Measurements from ENCODE around the gene AOPEP. TPM values are rescaled to one million over a fixed set of nuclear protein-coding genes. Genes with fewer than 3 reads are reported as not detected.

Gene AOPEP
- polyA plus RNA-seq, 1 donor from 2014 or later: 10.0 TPM

- Histone ChIP-seq H3K4me3 (ENCODE audit: low read length) (no peak overlapping the region), H3K27me3 (ENCODE audit: insufficient read depth, low read depth, low read length) (no peaks in the 10 kb centered on the region), H3K9ac (ENCODE audit: low read length) (no peak overlapping the region), H2AFZ (ENCODE audit: low read depth, low read length) (no peak overlapping the region), H3K9me2 (ENCODE audit: insufficient read depth, low read length) (no peaks in the 10 kb centered on the region), H3F3A (ENCODE audit: insufficient read depth, low read length, poor library complexity, severe bottlenecking) (no peaks in the 10 kb centered on the region), H3K36me3 (ENCODE audit: insufficient read depth, low read length) (no peaks in the 10 kb centered on the region), H3K9me3 (ENCODE audit: low read length) (no peaks in the 10 kb centered on the region), H3K79me2 (replicated peaks; ENCODE audit: insufficient read depth, low read length) (no peaks in the 10 kb centered on the region), H3K4me2 (ENCODE audit: low read length) (no peak overlapping the region), H3K27ac (ENCODE audit: low read length) (no peak overlapping the region), H4K20me1 (ENCODE audit: insufficient read depth) (no peaks in the 10 kb centered on the region)
- TF ChIP-seq TAF1 (IDR thresholded peaks at IDR 0.05; ENCODE audit: low read depth) (no peak), SMC3 (conservative IDR thresholded peaks at IDR 0.05; ENCODE audit: poor library complexity) (no peak), CTCF (IDR thresholded peaks at IDR 0.05; ENCODE audit: poor library complexity, severe bottlenecking) (no peak), EP300 (conservative IDR thresholded peaks at IDR 0.05; ENCODE audit: poor library complexity, severe bottlenecking) (no peak)
These were observed 36.2 kb upstream of the AOPEP start for GRCh38 chr9:94690344-94690743.

- no peaks in the 10 kb centered on the region for H3K9me3 ChIP-seq (ENCODE audit: low read length)
- no peaks in the 10 kb centered on the region for H3K79me2 ChIP-seq (replicated peaks; ENCODE audit: insufficient read depth, low read length)
- no peak overlapping the region for H3K27ac ChIP-seq (ENCODE audit: low read length)
- no peak overlapping the region for H3K4me2 ChIP-seq (ENCODE audit: low read length)
- no peak overlapping the region for H3K4me3 ChIP-seq (ENCODE audit: low read length)
- H3F3A ChIP-seq (ENCODE audit: insufficient read depth, low read length, poor library complexity, severe bottlenecking): no peaks in the 10 kb centered on the region
- H2AFZ ChIP-seq (ENCODE audit: low read depth, low read length): no peak overlapping the region
- H3K9me2 ChIP-seq (ENCODE audit: insufficient read depth, low read length): no peaks in the 10 kb centered on the region
- H3K27me3 ChIP-seq (ENCODE audit: insufficient read depth, low read depth, low read length): no peaks in the 10 kb centered on the region
- H3K9ac ChIP-seq (ENCODE audit: low read length): no peak overlapping the region
- H4K20me1 ChIP-seq (ENCODE audit: insufficient read depth): no peaks in the 10 kb centered on the region
- no peak for TF ChIP-seq REST (IDR thresholded peaks at IDR 0.05; ENCODE audit: borderline replicate concordance)
- no peak for TF ChIP-seq MXI1 (conservative IDR thresholded peaks at IDR 0.05; ENCODE audit: poor library complexity, severe bottlenecking)
- no peak for TF ChIP-seq SMC3 (conservative IDR thresholded peaks at IDR 0.05; ENCODE audit: poor library complexity)
- TF ChIP-seq CTCF (IDR thresholded peaks at IDR 0.05; ENCODE audit: poor library complexity, severe bottlenecking): no peak
- TF ChIP-seq RAD21 (conservative IDR thresholded peaks at IDR 0.05): no peak
- no peak for TF ChIP-seq TAF1 (IDR thresholded peaks at IDR 0.05; ENCODE audit: low read depth)
- no peak for TF ChIP-seq EZH2 (IDR thresholded peaks at IDR 0.05; ENCODE audit: borderline replicate concordance, insufficient read depth, low read length, poor library complexity, severe bottlenecking)
- TF ChIP-seq POLR2AphosphoS5 (IDR thresholded peaks at IDR 0.05): no peak
- TF ChIP-seq EP300 (conservative IDR thresholded peaks at IDR 0.05; ENCODE audit: poor library complexity, severe bottlenecking): no peak
- H3K36me3 ChIP-seq (ENCODE audit: insufficient read depth, low read length): no peaks in the 10 kb centered on the region
These were observed 33.9 kb upstream of the AOPEP start for GRCh38 chr9:94692601-94693000.
